Measurements from ENCODE around the gene CHST14.

DNA sequence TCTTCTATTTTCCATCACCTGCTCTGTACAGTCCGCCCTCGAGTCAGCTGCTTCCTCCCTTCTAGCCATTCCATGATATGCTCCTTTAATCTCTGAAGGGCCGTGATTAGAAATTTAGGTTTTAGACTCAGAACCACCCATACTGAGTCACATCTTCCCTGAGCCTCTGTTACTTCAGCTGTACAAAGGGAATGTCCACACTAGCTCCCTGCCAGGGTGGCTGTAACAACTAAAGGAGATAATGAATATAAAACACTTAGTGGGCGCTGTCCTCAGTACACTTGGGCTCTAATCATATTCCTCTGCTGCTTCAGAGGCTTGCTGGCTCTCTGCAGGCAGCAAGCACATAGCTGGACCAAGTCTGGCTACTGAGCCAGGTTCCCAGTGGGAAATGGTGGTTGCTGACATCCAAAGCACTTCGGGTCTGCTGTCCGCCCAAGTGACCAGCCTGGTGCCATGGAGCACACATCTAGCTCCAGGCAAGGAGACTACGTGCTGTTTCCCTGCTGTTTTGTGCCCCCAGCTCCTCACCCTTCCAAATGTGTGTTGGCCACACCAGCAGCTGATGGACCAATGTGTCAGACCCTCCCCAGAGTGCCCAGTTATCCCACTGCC lies 901 bp upstream of the CHST14 start:
- TF ChIP-seq L3MBTL2 (conservative IDR thresholded peaks at IDR 0.05) (no peak), HDGF (IDR thresholded peaks at IDR 0.05; ENCODE audit: borderline replicate concordance) (no peak), NFRKB (IDR thresholded peaks at IDR 0.05) (no peak), LEF1 (IDR thresholded peaks at IDR 0.05; ENCODE audit: borderline replicate concordance) (no peak), TARDBP (IDR thresholded peaks at IDR 0.05) (no peak)

Measured in HEK293T (cell line).